ENCODE results near the gene TUBB2B.
"Not testable (repeated sequence)": the region's sequence is repeated elsewhere in the genome, so short reads cannot be mapped to it uniquely, and the experiment has no call there.

TUBB2B gene

DNA sequence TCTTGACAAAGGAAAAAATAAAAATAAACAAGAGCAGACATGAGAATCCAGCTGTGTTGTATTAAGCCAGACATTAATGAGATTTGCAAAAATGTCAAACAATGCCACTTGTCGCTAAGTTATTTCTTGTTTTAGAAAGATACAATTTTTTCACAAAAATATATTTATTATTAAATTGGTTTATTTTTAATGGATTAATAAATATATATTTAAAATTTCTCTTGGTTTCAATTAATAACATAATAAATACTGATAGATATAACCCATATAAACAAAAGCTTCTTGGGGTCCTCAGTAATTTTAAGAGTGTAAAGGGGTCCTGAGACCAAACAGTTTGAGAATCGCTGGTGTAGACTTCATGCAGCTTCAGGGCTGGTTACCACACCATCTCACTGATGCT lies 26.1 kb downstream of the TUBB2B start:
- TF ChIP-seq ZNF565 (CRISPR knock-in tag; conservative IDR thresholded peaks at IDR 0.05; ENCODE audit: low read depth) (no peak), ISL1 (CRISPR knock-in tag; IDR thresholded peaks at IDR 0.05) (no peak), ZFP3 (CRISPR knock-in tag; IDR thresholded peaks at IDR 0.05) (no peak), SNAI2 (CRISPR knock-in tag; IDR thresholded peaks at IDR 0.05) (no peak), OSR1 (CRISPR knock-in tag; IDR thresholded peaks at IDR 0.05) (no peak), RARB (CRISPR knock-in tag; IDR thresholded peaks at IDR 0.05) (no peak), CSDC2 (CRISPR knock-in tag; IDR thresholded peaks at IDR 0.05) (no peak), ZC3H10 (CRISPR knock-in tag; IDR thresholded peaks at IDR 0.05) (no peak), TCF4 (CRISPR knock-in tag; IDR thresholded peaks at IDR 0.05; ENCODE audit: borderline replicate concordance) (no peak), BACH2 (CRISPR knock-in tag; IDR thresholded peaks at IDR 0.05; ENCODE audit: borderline replicate concordance) (no peak)
- TF ChIP-seq, protein P1, sequence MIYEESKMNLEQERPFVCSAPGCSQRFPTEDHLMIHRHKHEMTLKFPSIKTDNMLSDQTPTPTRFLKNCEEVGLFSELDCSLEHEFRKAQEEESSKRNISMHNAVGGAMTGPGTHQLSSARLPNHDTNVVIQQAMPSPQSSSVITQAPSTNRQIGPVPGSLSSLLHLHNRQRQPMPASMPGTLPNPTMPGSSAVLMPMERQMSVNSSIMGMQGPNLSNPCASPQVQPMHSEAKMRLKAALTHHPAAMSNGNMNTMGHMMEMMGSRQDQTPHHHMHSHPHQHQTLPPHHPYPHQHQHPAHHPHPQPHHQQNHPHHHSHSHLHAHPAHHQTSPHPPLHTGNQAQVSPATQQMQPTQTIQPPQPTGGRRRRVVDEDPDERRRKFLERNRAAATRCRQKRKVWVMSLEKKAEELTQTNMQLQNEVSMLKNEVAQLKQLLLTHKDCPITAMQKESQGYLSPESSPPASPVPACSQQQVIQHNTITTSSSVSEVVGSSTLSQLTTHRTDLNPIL (CRISPR knock-in tag; IDR thresholded peaks at IDR 0.05; ENCODE audit: low read depth) = no peak
- TF ChIP-seq, protein P2, sequence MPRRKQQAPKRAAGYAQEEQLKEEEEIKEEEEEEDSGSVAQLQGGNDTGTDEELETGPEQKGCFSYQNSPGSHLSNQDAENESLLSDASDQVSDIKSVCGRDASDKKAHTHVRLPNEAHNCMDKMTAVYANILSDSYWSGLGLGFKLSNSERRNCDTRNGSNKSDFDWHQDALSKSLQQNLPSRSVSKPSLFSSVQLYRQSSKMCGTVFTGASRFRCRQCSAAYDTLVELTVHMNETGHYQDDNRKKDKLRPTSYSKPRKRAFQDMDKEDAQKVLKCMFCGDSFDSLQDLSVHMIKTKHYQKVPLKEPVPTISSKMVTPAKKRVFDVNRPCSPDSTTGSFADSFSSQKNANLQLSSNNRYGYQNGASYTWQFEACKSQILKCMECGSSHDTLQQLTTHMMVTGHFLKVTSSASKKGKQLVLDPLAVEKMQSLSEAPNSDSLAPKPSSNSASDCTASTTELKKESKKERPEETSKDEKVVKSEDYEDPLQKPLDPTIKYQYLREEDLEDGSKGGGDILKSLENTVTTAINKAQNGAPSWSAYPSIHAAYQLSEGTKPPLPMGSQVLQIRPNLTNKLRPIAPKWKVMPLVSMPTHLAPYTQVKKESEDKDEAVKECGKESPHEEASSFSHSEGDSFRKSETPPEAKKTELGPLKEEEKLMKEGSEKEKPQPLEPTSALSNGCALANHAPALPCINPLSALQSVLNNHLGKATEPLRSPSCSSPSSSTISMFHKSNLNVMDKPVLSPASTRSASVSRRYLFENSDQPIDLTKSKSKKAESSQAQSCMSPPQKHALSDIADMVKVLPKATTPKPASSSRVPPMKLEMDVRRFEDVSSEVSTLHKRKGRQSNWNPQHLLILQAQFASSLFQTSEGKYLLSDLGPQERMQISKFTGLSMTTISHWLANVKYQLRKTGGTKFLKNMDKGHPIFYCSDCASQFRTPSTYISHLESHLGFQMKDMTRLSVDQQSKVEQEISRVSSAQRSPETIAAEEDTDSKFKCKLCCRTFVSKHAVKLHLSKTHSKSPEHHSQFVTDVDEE (CRISPR knock-in tag; IDR thresholded peaks at IDR 0.05) = no peak
- no peak for ATAC-seq

DNA sequence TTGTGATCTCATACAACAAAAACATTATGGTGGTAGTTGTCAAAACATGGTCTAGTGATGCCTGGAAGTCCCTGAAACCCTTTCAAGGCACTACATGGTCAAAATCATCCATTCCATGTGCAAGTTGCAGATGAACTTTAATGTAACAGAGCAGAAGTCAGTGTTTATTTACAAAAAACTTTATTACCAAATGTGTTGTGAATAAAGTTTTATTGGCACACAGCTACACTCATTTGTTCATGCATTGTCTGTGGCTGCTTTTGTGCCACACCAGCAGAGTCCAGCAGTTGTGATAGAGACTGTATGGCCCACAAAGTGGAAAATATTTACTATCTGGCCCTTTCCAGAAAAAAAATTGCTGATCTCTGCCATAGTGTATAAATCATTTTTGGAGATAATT lies 26.8 kb downstream of the TUBB2B start:
- TF ChIP-seq ZNF8 (CRISPR knock-in tag; IDR thresholded peaks at IDR 0.05) (no peak), ZNF565 (CRISPR knock-in tag; conservative IDR thresholded peaks at IDR 0.05; ENCODE audit: low read depth) (no peak), ZFP3 (CRISPR knock-in tag; IDR thresholded peaks at IDR 0.05) (no peak), CSDC2 (CRISPR knock-in tag; IDR thresholded peaks at IDR 0.05) (no peak)
- TF ChIP-seq, protein P3, sequence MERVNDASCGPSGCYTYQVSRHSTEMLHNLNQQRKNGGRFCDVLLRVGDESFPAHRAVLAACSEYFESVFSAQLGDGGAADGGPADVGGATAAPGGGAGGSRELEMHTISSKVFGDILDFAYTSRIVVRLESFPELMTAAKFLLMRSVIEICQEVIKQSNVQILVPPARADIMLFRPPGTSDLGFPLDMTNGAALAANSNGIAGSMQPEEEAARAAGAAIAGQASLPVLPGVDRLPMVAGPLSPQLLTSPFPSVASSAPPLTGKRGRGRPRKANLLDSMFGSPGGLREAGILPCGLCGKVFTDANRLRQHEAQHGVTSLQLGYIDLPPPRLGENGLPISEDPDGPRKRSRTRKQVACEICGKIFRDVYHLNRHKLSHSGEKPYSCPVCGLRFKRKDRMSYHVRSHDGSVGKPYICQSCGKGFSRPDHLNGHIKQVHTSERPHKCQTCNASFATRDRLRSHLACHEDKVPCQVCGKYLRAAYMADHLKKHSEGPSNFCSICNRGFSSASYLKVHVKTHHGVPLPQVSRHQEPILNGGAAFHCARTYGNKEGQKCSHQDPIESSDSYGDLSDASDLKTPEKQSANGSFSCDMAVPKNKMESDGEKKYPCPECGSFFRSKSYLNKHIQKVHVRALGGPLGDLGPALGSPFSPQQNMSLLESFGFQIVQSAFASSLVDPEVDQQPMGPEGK (CRISPR knock-in tag; IDR thresholded peaks at IDR 0.05; ENCODE audit: borderline replicate concordance) = no peak
- ATAC-seq = no peak

DNA sequence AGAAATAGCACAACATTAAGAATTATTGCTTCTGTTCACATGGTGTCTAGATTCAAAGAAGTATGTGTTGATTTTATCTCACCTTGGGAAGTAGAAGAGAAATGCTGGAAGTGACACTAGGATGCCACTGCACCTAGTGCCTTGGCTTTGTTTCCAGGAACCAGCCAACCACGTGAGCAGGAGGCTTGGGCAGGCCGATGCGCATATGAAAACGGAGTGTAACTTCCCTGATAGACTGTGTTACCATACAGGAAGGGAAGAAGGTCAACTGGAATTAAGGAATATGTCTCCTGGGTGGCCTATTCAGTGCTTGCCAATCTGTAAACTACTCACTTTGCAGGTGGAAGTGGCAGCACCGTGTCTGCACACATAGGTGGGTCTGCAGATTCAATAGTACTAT lies 28.1 kb downstream of the TUBB2B start:
- TF ChIP-seq GLIS3 (CRISPR knock-in tag; IDR thresholded peaks at IDR 0.05) (no peak), ZFP30 (CRISPR knock-in tag; IDR thresholded peaks at IDR 0.05) (no peak), BACH2 (CRISPR knock-in tag; IDR thresholded peaks at IDR 0.05; ENCODE audit: borderline replicate concordance) (no peak), ZNF565 (CRISPR knock-in tag; conservative IDR thresholded peaks at IDR 0.05; ENCODE audit: low read depth) (no peak), ZNF8 (CRISPR knock-in tag; IDR thresholded peaks at IDR 0.05) (no peak), ARNTL (CRISPR knock-in tag; IDR thresholded peaks at IDR 0.05; ENCODE audit: borderline replicate concordance, low read depth) (no peak), TCF4 (CRISPR knock-in tag; IDR thresholded peaks at IDR 0.05; ENCODE audit: borderline replicate concordance) (no peak), SNAI2 (CRISPR knock-in tag; IDR thresholded peaks at IDR 0.05) (no peak), OSR1 (CRISPR knock-in tag; IDR thresholded peaks at IDR 0.05) (no peak), ZFP3 (CRISPR knock-in tag; IDR thresholded peaks at IDR 0.05) (no peak), ZC3H10 (CRISPR knock-in tag; IDR thresholded peaks at IDR 0.05) (no peak), TOX (CRISPR knock-in tag; IDR thresholded peaks at IDR 0.05; ENCODE audit: borderline replicate concordance) (no peak), ISL1 (CRISPR knock-in tag; IDR thresholded peaks at IDR 0.05) (no peak), CSDC2 (CRISPR knock-in tag; IDR thresholded peaks at IDR 0.05) (no peak), RARB (CRISPR knock-in tag; IDR thresholded peaks at IDR 0.05) (no peak)
- TF ChIP-seq, protein P2 (CRISPR knock-in tag; IDR thresholded peaks at IDR 0.05) = no peak
- TF ChIP-seq, protein P4, sequence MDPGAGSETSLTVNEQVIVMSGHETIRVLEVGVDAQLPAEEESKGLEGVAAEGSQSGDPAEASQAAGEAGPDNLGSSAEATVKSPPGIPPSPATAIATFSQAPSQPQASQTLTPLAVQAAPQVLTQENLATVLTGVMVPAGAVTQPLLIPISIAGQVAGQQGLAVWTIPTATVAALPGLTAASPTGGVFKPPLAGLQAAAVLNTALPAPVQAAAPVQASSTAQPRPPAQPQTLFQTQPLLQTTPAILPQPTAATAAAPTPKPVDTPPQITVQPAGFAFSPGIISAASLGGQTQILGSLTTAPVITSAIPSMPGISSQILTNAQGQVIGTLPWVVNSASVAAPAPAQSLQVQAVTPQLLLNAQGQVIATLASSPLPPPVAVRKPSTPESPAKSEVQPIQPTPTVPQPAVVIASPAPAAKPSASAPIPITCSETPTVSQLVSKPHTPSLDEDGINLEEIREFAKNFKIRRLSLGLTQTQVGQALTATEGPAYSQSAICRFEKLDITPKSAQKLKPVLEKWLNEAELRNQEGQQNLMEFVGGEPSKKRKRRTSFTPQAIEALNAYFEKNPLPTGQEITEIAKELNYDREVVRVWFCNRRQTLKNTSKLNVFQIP (CRISPR knock-in tag; IDR thresholded peaks at IDR 0.05; ENCODE audit: borderline replicate concordance, low read depth) = no peak
- TF ChIP-seq, protein P5, sequence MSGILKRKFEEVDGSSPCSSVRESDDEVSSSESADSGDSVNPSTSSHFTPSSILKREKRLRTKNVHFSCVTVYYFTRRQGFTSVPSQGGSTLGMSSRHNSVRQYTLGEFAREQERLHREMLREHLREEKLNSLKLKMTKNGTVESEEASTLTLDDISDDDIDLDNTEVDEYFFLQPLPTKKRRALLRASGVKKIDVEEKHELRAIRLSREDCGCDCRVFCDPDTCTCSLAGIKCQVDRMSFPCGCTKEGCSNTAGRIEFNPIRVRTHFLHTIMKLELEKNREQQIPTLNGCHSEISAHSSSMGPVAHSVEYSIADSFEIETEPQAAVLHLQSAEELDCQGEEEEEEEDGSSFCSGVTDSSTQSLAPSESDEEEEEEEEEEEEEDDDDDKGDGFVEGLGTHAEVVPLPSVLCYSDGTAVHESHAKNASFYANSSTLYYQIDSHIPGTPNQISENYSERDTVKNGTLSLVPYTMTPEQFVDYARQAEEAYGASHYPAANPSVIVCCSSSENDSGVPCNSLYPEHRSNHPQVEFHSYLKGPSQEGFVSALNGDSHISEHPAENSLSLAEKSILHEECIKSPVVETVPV (CRISPR knock-in tag; IDR thresholded peaks at IDR 0.05) = no peak
- no peak for ATAC-seq

DNA sequence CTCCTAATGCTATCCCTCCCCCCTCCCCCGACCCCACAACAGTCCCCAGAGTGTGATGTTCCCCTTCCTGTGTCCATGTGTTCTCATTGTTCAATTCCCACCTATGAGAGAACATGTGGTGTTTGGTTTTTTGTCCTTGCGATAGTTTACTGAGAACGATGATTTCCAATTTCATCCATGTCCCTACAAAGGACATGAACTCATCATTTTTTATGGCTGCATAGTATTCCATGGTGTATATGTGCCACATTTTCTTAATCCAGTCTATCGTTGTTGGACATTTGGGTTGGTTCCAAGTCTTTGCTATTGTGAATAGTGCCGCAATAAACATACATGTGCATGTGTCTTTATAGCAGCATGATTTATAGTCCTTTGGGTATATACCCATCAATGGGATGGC lies 29.7 kb downstream of the TUBB2B start:
- not testable (repeated sequence) for ATAC-seq
